H9 (cell line): ENCODE data around the gene NEDD4L. TPM values are rescaled to one million over a fixed set of nuclear protein-coding genes. Genes with fewer than 3 reads are reported as not detected.

ENCODE experiments used
- DNase-seq: peaks from one replicate; pipeline ENCODE4 v3.0.0-alpha.2; 2017
- H2AFZ ChIP-seq: one replicate; pipeline ENCODE4 v1.6.1; 2013; ENCODE audit warnings: mild to moderate bottlenecking, low read length, control low read depth, moderate library complexity
- H2AK5ac ChIP-seq: 2 replicates; pipeline ENCODE4 v1.6.1; 2013; ENCODE audit warnings: low read length, control low read depth, mixed read lengths; ENCODE audit not compliant: insufficient read length
- H2BK120ac ChIP-seq: one replicate; pipeline ENCODE4 v1.6.1; 2013; ENCODE audit warnings: low read depth, mild to moderate bottlenecking, low read length, control low read depth, inconsistent platforms; ENCODE audit not compliant: poor library complexity, severe bottlenecking
- H2BK12ac ChIP-seq: 2 replicates; pipeline ENCODE4 v1.6.1; 2013; ENCODE audit warnings: low read length, control low read depth, mixed read lengths, low read depth; ENCODE audit not compliant: insufficient read length
- H2BK15ac ChIP-seq: 2 replicates; pipeline ENCODE4 v1.6.1; 2013; ENCODE audit warnings: low read depth, low read length, control low read depth
- H2BK20ac ChIP-seq: one replicate; pipeline ENCODE4 v1.6.1; 2013; ENCODE audit warnings: low read depth, mild to moderate bottlenecking, low read length, control low read depth, inconsistent platforms; ENCODE audit not compliant: poor library complexity, severe bottlenecking
- H2BK5ac ChIP-seq: 2 replicates; pipeline ENCODE4 v1.6.1; 2013; ENCODE audit warnings: low read length, control low read depth, mixed read lengths; ENCODE audit not compliant: insufficient read length
- H3K14ac ChIP-seq: 2 replicates; pipeline ENCODE4 v1.6.1; 2013; ENCODE audit warnings: low read length, control low read depth; ENCODE audit not compliant: insufficient read depth
- H3K18ac ChIP-seq: 2 replicates; pipeline ENCODE4 v1.6.1; 2013; ENCODE audit warnings: low read depth, mild to moderate bottlenecking, mixed read lengths, low read length, control low read depth; ENCODE audit not compliant: insufficient read length
- H3K23ac ChIP-seq: 2 replicates; pipeline ENCODE4 v1.6.1; 2013; ENCODE audit warnings: low read length, control low read depth, mixed read lengths, low read depth; ENCODE audit not compliant: insufficient read length
- H3K23me2 ChIP-seq: 2 replicates; pipeline ENCODE4 v1.6.1; 2013; ENCODE audit warnings: low read depth, mild to moderate bottlenecking, mixed read lengths, low read length, control low read depth; ENCODE audit not compliant: insufficient read length, poor library complexity, severe bottlenecking
- H3K27ac ChIP-seq: 2 replicates; pipeline ENCODE4 v1.5.1; 2013; ENCODE audit warnings: low read length, control low read depth, mixed read lengths, low read depth; ENCODE audit not compliant: insufficient read length
- H3K27me3 ChIP-seq: 2 replicates; pipeline ENCODE4 v1.6.1; 2013; ENCODE audit warnings: low read length, control low read depth, inconsistent platforms; ENCODE audit not compliant: insufficient read depth
- H3K4ac ChIP-seq: 2 replicates; pipeline ENCODE4 v1.6.1; 2013; ENCODE audit warnings: low read depth, mild to moderate bottlenecking, control low read depth, inconsistent platforms, low read length, moderate library complexity
- H3K4me1 ChIP-seq: 2 replicates; pipeline ENCODE4 v1.6.1; 2013; ENCODE audit warnings: low read length, control low read depth, inconsistent platforms; ENCODE audit not compliant: insufficient read depth
- H3K4me2 ChIP-seq: 2 replicates; pipeline ENCODE4 v1.6.1; 2013; ENCODE audit warnings: low read length, control low read depth, mixed read lengths; ENCODE audit not compliant: insufficient read length, insufficient read depth
- H3K56ac ChIP-seq: 2 replicates; pipeline ENCODE4 v1.6.1; 2013; ENCODE audit warnings: low read depth, mild to moderate bottlenecking, mixed read lengths, low read length, control low read depth; ENCODE audit not compliant: insufficient read length
- H3K79me1 ChIP-seq: 2 replicates; pipeline ENCODE4 v1.6.1; 2013; ENCODE audit warnings: low read depth, mild to moderate bottlenecking, moderate library complexity, low read length, control low read depth, inconsistent platforms; ENCODE audit not compliant: insufficient read depth, poor library complexity, severe bottlenecking
- H3K79me2 ChIP-seq: 2 replicates; pipeline ENCODE4 v1.6.1; 2013; ENCODE audit warnings: low read length, control low read depth, inconsistent platforms; ENCODE audit not compliant: insufficient read depth
- H3K9ac ChIP-seq: 2 replicates; pipeline ENCODE4 v1.6.1; 2013; ENCODE audit warnings: low read length, control low read depth, mixed read lengths; ENCODE audit not compliant: insufficient read length; ENCODE audit errors: extremely low read depth
- H3K9me3 ChIP-seq: one replicate; pipeline ENCODE4 v1.6.1; 2013; ENCODE audit warnings: low read depth, low read length, inconsistent platforms; ENCODE audit not compliant: control insufficient read depth
- H3T11ph ChIP-seq: one replicate; pipeline ENCODE4 v1.6.1; 2013; ENCODE audit warnings: mild to moderate bottlenecking, low read length, control low read depth, inconsistent platforms
- H4K20me1 ChIP-seq: one replicate; pipeline ENCODE4 v1.6.1; 2013; ENCODE audit not compliant: control insufficient read depth, insufficient read length, insufficient read depth
- H4K5ac ChIP-seq: 2 replicates; pipeline ENCODE4 v1.6.1; 2013; ENCODE audit warnings: low read depth, mild to moderate bottlenecking, mixed read lengths, low read length, control low read depth; ENCODE audit not compliant: insufficient read length
- H4K8ac ChIP-seq: replicated peaks from 2 replicates; pipeline ENCODE4 v1.6.1; 2013; ENCODE audit warnings: low read length, control low read depth, mixed read lengths, low read depth; ENCODE audit not compliant: insufficient read length
- H4K91ac ChIP-seq: 2 replicates; pipeline ENCODE4 v1.6.1; 2013; ENCODE audit warnings: low read depth, mild to moderate bottlenecking, moderate library complexity, mixed read lengths, low read length, control low read depth; ENCODE audit not compliant: insufficient read length
- H3K27ac Mint-ChIP-seq, 3 experiments: 2 replicates in 2 of 3; 3 replicates in 1 of 3; pipeline ENCODE4 v1.8.0; 2020 to 2021; ENCODE audit warnings: mixed read lengths in 3 of 3, mild to moderate bottlenecking in 1 of 3, moderate library complexity in 1 of 3
- H3K27me3 Mint-ChIP-seq: 2 replicates; pipeline ENCODE4 v1.8.0; 2021; ENCODE audit warnings: low read depth, mild to moderate bottlenecking, moderate library complexity, mixed read lengths
- H3K36me3 Mint-ChIP-seq, 3 experiments: 2 replicates in 2 of 3; 3 replicates in 1 of 3; pipeline ENCODE4 v1.8.0; 2020 to 2021; ENCODE audit warnings: low read depth in 3 of 3, mixed read lengths in 3 of 3; ENCODE audit not compliant: insufficient read depth in 1 of 3
- H3K4me1 Mint-ChIP-seq, 2 experiments: 2 replicates each; pipeline ENCODE4 v1.8.0; 2020; ENCODE audit warnings: mixed read lengths in 2 of 2
- H3K4me3 Mint-ChIP-seq, 2 experiments: 2 replicates in 1 of 2; 3 replicates in 1 of 2; pipeline ENCODE4 v1.8.0; 2020 to 2021; ENCODE audit warnings: mild to moderate bottlenecking in 2 of 2, mixed read lengths in 2 of 2, moderate library complexity in 1 of 2
- H3K9me3 Mint-ChIP-seq, 2 experiments: 2 replicates in 1 of 2; 3 replicates in 1 of 2; pipeline ENCODE4 v1.8.0; 2020; ENCODE audit warnings: mild to moderate bottlenecking in 2 of 2, mixed read lengths in 2 of 2, moderate library complexity in 1 of 2
- CTCF ChIP-seq: fragments of 200-600 bp; sonication (generic); conservative IDR thresholded peaks from 3 replicates; pipeline ENCODE4 v1.8.0; 2021; ENCODE audit warnings: antibody characterized with exemption, mild to moderate bottlenecking
- WGBS: extraction: QIAGEN DNeasy Blood & Tissue Kit; methylation state at CpG from one replicate; pipeline ENCODE4 v1.1.7; 2013; ENCODE audit warnings: missing lambda C conversion rate, low lambda C conversion rate, mixed read lengths; ENCODE audit not compliant: insufficient read length; ENCODE audit errors: extremely low coverage; 5-methylcytosine and 5-hydroxymethylcytosine counted together
- total RNA-seq: library from RNA; stranded (reverse); gene quantifications from 2 replicates; pipeline ENCODE4 v1.2.1, GENCODE V29; 2021

The NEDD4L gene
- total RNA-seq, 1 experiment from 2014 or later, result 76.3 TPM

GRCh38 chr18:58407263-58407648 lies 363.2 kb downstream of the NEDD4L start:
- Mint-ChIP-seq H3K4me3 (no peak overlapping the region), H3K27ac (no peak overlapping the region), H3K27me3 (no peaks in the 10 kb centered on the region), H3K9me3 (no peaks in the 10 kb centered on the region), H3K36me3 (no peaks in the 10 kb centered on the region), H3K4me1 (peaks cover 8 to 12% of the 10 kb centered on the region in 2 experiments; a peak in 3 of 4 replicates)
- Histone ChIP-seq H3K23me2 (no peaks in the 10 kb centered on the region), H4K8ac (no peak overlapping the region), H3K4ac (no peak overlapping the region), H3K4me1 (no peaks in the 10 kb centered on the region), H3K9me3 (no peaks in the 10 kb centered on the region), H2BK15ac (no peak overlapping the region), H2BK12ac (no peak overlapping the region), H2BK20ac (no peak overlapping the region), H3K4me2 (no peak overlapping the region), H4K5ac (no peak overlapping the region), H3K23ac (no peak overlapping the region), H3K9ac (no peak overlapping the region), H4K91ac (no peak overlapping the region), H4K20me1 (no peaks in the 10 kb centered on the region), H3K27me3 (no peaks in the 10 kb centered on the region), H3T11ph (no peak overlapping the region), H3K18ac (no peak overlapping the region), H3K79me1 (no peaks in the 10 kb centered on the region), H2AFZ (no peak overlapping the region), H2BK5ac (no peak overlapping the region), H3K79me2 (no peaks in the 10 kb centered on the region), H2AK5ac (no peak overlapping the region), H3K14ac (no peak overlapping the region), H3K56ac (no peak overlapping the region), H2BK120ac (no peak overlapping the region), H3K27ac (no peak overlapping the region)
- no peak for TF ChIP-seq CTCF
- DNase-seq, result no peak
- no CpG with 5 or more reads among the region's 7 CpGs for WGBS
